SK-N-SH treated with all-trans-retinoic acid at 6 μM for 48 hours (cell line): Measurements from ENCODE around the gene WDR49.
"Not testable (repeated sequence)": the region's sequence is repeated elsewhere in the genome, so short reads cannot be mapped to it uniquely, and the experiment has no call there.

Experiments
- ATAC-seq: fragments of 200-7000 bp; cut with Tn5 transposase; 3 replicates; pipeline ENCODE4 v1.9.1; 2020; ENCODE audit warnings: mild to moderate bottlenecking, moderate library complexity
- BACH2 ChIP-seq: fragments of 250-450 bp; sonication (Bioruptor Pico); IDR thresholded peaks from 2 replicates; pipeline ENCODE4 v1.9.0; 2021; ENCODE audit warnings: mild to moderate bottlenecking, borderline replicate concordance
- ESRRG ChIP-seq: fragments of 250-450 bp; sonication (Bioruptor Pico); IDR thresholded peaks from 2 replicates; pipeline ENCODE4 v1.6.1; 2021; ENCODE audit warnings: mild to moderate bottlenecking
- OSR1 ChIP-seq: fragments of 250-450 bp; sonication (Bioruptor Pico); IDR thresholded peaks from 2 replicates; pipeline ENCODE4 v1.8.0; 2022; ENCODE audit warnings: moderate library complexity, mild to moderate bottlenecking, inconsistent platforms
- RARB ChIP-seq: fragments of 250-450 bp; sonication (Bioruptor Pico); IDR thresholded peaks from 2 replicates; pipeline ENCODE4 v1.8.0; 2021; ENCODE audit warnings: mild to moderate bottlenecking, moderate library complexity
- SNAI2 ChIP-seq: fragments of 250-450 bp; sonication (Bioruptor Pico); IDR thresholded peaks from 2 replicates; pipeline ENCODE4 v1.5.0; 2020; ENCODE audit warnings: mild to moderate bottlenecking, moderate library complexity
- TOX ChIP-seq: fragments of 250-450 bp; sonication (Bioruptor Pico); IDR thresholded peaks from 2 replicates; pipeline ENCODE4 v1.8.0; 2021; ENCODE audit warnings: mild to moderate bottlenecking, moderate library complexity, borderline replicate concordance
- ZC3H10 ChIP-seq: fragments of 250-450 bp; sonication (Bioruptor Pico); IDR thresholded peaks from 2 replicates; pipeline ENCODE4 v1.5.1; 2021; ENCODE audit warnings: mild to moderate bottlenecking, moderate library complexity
- ZFP30 ChIP-seq: fragments of 450-650 bp; formaldehyde crosslinking; IDR thresholded peaks from 2 replicates; pipeline ENCODE4 v1.5.0; 2022; ENCODE audit warnings: mild to moderate bottlenecking, moderate library complexity
- ZNF565 ChIP-seq: fragments of 450-650 bp; formaldehyde crosslinking; conservative IDR thresholded peaks from 2 replicates; pipeline ENCODE4 v1.5.0; 2020; ENCODE audit warnings: low read depth, mild to moderate bottlenecking, moderate library complexity
- ZNF70 ChIP-seq: fragments of 450-650 bp; formaldehyde crosslinking; IDR thresholded peaks from 2 replicates; pipeline ENCODE4 v1.5.0; 2020; ENCODE audit warnings: mild to moderate bottlenecking, moderate library complexity
- ZNF8 ChIP-seq: fragments of 450-650 bp; formaldehyde crosslinking; IDR thresholded peaks from 2 replicates; pipeline ENCODE4 v1.5.0; 2020; ENCODE audit warnings: mild to moderate bottlenecking, moderate library complexity
- TF ChIP-seq, protein P1 (sequence below): fragments of 250-450 bp; sonication (Bioruptor Pico); IDR thresholded peaks from 2 replicates; pipeline ENCODE4 v1.5.0; 2020; ENCODE audit warnings: mild to moderate bottlenecking, moderate library complexity
- TF ChIP-seq, protein P2 (sequence below): fragments of 250-450 bp; sonication (Bioruptor Pico); IDR thresholded peaks from 2 replicates; pipeline ENCODE4 v1.5.1; 2020; ENCODE audit warnings: low read depth, mild to moderate bottlenecking, moderate library complexity
- TF ChIP-seq, protein P3 (sequence below): fragments of 250-450 bp; sonication (Bioruptor Pico); IDR thresholded peaks from 2 replicates; pipeline ENCODE4 v1.8.0; 2020; ENCODE audit warnings: mild to moderate bottlenecking, moderate library complexity, borderline replicate concordance
- TF ChIP-seq, protein P4 (sequence below): fragments of 250-450 bp; sonication (Bioruptor Pico); IDR thresholded peaks from 2 replicates; pipeline ENCODE4 v1.5.1; 2021; ENCODE audit warnings: mild to moderate bottlenecking, moderate library complexity

The WDR49 gene

DNA sequence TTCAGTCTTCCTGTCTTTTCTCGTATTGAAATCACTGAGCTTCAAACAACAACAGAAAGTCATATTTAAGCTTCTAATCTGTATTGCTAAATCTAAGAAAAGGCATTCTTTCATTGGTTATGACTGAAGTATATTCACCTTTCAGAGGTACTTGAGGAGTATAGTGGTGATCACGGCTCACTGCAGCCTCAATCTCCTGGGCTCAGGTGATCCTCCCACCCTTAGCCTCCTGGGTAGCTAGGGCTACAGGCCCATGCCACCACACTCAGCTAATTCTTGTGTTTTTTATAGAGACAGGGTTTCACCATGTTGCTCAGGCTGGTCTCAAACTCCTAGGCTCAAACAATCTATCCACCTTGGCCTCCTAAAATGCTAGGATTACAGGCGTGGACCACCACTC, 38.7 kb downstream of the WDR49 start:
- TF ChIP-seq, protein P1, sequence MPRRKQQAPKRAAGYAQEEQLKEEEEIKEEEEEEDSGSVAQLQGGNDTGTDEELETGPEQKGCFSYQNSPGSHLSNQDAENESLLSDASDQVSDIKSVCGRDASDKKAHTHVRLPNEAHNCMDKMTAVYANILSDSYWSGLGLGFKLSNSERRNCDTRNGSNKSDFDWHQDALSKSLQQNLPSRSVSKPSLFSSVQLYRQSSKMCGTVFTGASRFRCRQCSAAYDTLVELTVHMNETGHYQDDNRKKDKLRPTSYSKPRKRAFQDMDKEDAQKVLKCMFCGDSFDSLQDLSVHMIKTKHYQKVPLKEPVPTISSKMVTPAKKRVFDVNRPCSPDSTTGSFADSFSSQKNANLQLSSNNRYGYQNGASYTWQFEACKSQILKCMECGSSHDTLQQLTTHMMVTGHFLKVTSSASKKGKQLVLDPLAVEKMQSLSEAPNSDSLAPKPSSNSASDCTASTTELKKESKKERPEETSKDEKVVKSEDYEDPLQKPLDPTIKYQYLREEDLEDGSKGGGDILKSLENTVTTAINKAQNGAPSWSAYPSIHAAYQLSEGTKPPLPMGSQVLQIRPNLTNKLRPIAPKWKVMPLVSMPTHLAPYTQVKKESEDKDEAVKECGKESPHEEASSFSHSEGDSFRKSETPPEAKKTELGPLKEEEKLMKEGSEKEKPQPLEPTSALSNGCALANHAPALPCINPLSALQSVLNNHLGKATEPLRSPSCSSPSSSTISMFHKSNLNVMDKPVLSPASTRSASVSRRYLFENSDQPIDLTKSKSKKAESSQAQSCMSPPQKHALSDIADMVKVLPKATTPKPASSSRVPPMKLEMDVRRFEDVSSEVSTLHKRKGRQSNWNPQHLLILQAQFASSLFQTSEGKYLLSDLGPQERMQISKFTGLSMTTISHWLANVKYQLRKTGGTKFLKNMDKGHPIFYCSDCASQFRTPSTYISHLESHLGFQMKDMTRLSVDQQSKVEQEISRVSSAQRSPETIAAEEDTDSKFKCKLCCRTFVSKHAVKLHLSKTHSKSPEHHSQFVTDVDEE (CRISPR knock-in tag): no peak
- TF ChIP-seq ZNF70 (CRISPR knock-in tag) (no peak), TOX (CRISPR knock-in tag) (no peak)
- no peak for ATAC-seq

DNA sequence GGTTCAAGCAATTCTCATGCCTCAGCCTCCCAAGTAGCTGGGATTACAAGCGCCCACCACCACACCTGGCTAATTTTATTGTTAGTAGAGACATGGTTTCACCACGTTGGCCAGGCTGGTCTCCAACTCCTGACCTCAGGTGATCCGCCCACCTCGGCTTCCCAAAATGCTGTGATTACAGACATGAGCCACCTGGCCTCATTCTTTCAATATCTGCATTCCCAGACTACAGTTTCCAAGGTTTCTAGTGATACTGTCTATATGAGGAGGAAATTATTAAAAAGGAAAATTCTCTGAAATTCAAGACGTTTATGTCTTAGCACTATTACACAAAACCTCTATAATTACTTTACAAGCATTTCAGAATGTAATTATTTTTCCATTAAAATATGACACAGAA, 39.5 kb downstream of the WDR49 start:
- not testable (repeated sequence) for ATAC-seq

DNA sequence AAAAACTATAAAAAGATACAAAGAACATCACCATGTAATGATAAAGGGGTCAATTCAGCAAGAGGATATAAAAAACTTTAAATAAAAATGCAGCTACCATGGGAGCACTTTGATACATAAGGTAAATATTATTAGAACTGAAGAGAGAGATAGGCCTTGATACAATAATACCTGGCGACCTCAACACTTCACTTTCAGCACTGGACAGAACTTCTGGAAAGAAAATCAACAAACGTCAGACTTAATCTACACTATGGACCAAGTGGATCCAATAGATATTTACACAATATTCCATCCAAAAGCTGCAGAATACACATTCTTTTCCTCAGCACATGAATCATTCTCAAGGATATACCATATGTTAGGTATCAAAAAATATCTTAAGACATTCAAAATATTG, 42.0 kb downstream of the WDR49 start:
- no peak for ATAC-seq
- TF ChIP-seq ZNF565 (CRISPR knock-in tag) (no peak), SNAI2 (no peak), ZNF8 (no peak), ESRRG (CRISPR knock-in tag) (no peak), ZFP30 (no peak), TOX (CRISPR knock-in tag) (no peak), RARB (CRISPR knock-in tag) (no peak), BACH2 (CRISPR knock-in tag) (no peak), ZNF70 (CRISPR knock-in tag) (no peak)
- TF ChIP-seq, protein P2, sequence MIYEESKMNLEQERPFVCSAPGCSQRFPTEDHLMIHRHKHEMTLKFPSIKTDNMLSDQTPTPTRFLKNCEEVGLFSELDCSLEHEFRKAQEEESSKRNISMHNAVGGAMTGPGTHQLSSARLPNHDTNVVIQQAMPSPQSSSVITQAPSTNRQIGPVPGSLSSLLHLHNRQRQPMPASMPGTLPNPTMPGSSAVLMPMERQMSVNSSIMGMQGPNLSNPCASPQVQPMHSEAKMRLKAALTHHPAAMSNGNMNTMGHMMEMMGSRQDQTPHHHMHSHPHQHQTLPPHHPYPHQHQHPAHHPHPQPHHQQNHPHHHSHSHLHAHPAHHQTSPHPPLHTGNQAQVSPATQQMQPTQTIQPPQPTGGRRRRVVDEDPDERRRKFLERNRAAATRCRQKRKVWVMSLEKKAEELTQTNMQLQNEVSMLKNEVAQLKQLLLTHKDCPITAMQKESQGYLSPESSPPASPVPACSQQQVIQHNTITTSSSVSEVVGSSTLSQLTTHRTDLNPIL (CRISPR knock-in tag): no peak
- TF ChIP-seq, protein P1 (CRISPR knock-in tag): no peak

DNA sequence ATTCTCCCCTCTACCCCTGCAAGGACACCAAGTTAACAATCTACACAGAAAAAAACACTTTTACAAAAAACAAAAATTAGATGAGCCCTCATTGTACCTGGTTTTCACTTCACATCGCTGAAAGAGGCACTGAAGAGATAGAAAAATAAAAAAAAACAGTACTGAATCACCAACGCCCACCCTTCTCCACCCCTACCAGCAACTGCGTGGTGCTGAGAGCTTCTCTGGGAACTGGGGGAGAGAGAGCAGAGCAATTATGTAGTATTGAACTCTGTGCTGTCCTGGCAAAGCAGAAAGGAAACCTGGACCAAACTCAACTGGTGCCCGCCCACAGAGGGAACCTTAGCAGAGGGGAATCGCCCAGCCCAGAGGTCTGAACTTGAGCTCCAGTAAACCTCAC, 44.6 kb downstream of the WDR49 start:
- TF ChIP-seq, protein P3, sequence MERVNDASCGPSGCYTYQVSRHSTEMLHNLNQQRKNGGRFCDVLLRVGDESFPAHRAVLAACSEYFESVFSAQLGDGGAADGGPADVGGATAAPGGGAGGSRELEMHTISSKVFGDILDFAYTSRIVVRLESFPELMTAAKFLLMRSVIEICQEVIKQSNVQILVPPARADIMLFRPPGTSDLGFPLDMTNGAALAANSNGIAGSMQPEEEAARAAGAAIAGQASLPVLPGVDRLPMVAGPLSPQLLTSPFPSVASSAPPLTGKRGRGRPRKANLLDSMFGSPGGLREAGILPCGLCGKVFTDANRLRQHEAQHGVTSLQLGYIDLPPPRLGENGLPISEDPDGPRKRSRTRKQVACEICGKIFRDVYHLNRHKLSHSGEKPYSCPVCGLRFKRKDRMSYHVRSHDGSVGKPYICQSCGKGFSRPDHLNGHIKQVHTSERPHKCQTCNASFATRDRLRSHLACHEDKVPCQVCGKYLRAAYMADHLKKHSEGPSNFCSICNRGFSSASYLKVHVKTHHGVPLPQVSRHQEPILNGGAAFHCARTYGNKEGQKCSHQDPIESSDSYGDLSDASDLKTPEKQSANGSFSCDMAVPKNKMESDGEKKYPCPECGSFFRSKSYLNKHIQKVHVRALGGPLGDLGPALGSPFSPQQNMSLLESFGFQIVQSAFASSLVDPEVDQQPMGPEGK (CRISPR knock-in tag): no peak
- TF ChIP-seq OSR1 (CRISPR knock-in tag) (no peak), ZNF565 (CRISPR knock-in tag) (no peak), RARB (CRISPR knock-in tag) (no peak), TOX (CRISPR knock-in tag) (no peak), ZC3H10 (CRISPR knock-in tag) (no peak)
- TF ChIP-seq, protein P1 (CRISPR knock-in tag): no peak
- TF ChIP-seq, protein P4, sequence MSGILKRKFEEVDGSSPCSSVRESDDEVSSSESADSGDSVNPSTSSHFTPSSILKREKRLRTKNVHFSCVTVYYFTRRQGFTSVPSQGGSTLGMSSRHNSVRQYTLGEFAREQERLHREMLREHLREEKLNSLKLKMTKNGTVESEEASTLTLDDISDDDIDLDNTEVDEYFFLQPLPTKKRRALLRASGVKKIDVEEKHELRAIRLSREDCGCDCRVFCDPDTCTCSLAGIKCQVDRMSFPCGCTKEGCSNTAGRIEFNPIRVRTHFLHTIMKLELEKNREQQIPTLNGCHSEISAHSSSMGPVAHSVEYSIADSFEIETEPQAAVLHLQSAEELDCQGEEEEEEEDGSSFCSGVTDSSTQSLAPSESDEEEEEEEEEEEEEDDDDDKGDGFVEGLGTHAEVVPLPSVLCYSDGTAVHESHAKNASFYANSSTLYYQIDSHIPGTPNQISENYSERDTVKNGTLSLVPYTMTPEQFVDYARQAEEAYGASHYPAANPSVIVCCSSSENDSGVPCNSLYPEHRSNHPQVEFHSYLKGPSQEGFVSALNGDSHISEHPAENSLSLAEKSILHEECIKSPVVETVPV (CRISPR knock-in tag): no peak
- TF ChIP-seq, protein P2 (CRISPR knock-in tag): no peak
- no peak for ATAC-seq
